K562 (cell line): ENCODE measurements around the gene FOXN3. TPM values are rescaled to one million over a fixed set of nuclear protein-coding genes. Genes with fewer than 3 reads are reported as not detected.

Experiments
- ATAC-seq: fragments of 200-7000 bp; cut with Tn5 transposase; 3 replicates; pipeline ENCODE4 v1.9.1; 2020; ENCODE audit warnings: moderate library complexity
- BruUV-seq: library from RNA; stranded (reverse); fragments of 400-500 nt; replicated peaks from 2 replicates; lab custom pipeline; 2021; lab: Mats Ljungman, UMichigan
- CTCF ChIA-PET: fragments of 300-600 bp; formaldehyde crosslinking; extraction: SDS; loops from one replicate; lab custom pipeline; 2021; ENCODE audit warnings: low intra/inter-chr PET ratio; lab: Yijun Ruan, JAX
- POLR2A ChIA-PET: fragments of 300-600, 350-650 bp; sonication (Branson Sonifier 250); formaldehyde crosslinking; extraction: SDS; loops from one replicate; lab custom pipeline; 2021; ENCODE audit warnings: antibody characterized with exemption, inconsistent platforms; lab: Yijun Ruan, JAX
- DNase-seq, 4 experiments: peaks; one replicate each; pipeline versions ENCODE4 v3.0.0 to v3.0.0-alpha.2; 2011 to 2018; ENCODE audit warnings: low spot score in 3 of 4, mixed read lengths in 3 of 4; ENCODE audit errors: extremely low read depth in 1 of 4
- FAIRE-seq: peaks from 2 replicates; lab custom pipeline; 2011; peaks lifted over from hg19 to GRCh38; lab: Jason Lieb, UNC
- H2AFZ ChIP-seq: 2 replicates; pipeline ENCODE4 v1.6.0; 2011; ENCODE audit warnings: low read depth, low read length, control low read depth, inconsistent platforms
- H3K27ac ChIP-seq: fragments of 200-600 bp; 3 replicates; pipeline ENCODE4 v1.8.0; 2011; ENCODE audit warnings: low read depth, mild to moderate bottlenecking, control low read depth, inconsistent platforms, low read length, moderate library complexity, mixed read lengths; ENCODE audit errors: extremely low read depth
- H3K27me3 ChIP-seq, 2 experiments: fragments of 300-600 bp in 1 of 2; 2 replicates in 1 of 2; 3 replicates in 1 of 2; pipeline versions ENCODE4 v1.6.0 to v1.8.0; 2011; ENCODE audit warnings: inconsistent platforms in 2 of 2, low read length in 2 of 2, mild to moderate bottlenecking in 1 of 2, mixed read lengths in 1 of 2, moderate library complexity in 1 of 2; ENCODE audit not compliant: control insufficient read depth in 2 of 2, insufficient read depth in 2 of 2
- H3K36me3 ChIP-seq: fragments of 300-600 bp; 3 replicates; pipeline ENCODE4 v1.8.0; 2011; ENCODE audit warnings: mild to moderate bottlenecking, low read length, inconsistent platforms; ENCODE audit not compliant: control insufficient read depth, insufficient read depth
- H3K4me1 ChIP-seq, 2 experiments: fragments of 200-600 bp in 1 of 2; replicated peaks in 1 of 2; 2 replicates in 1 of 2; 3 replicates in 1 of 2; pipeline versions ENCODE4 v1.5.1 to v1.8.0; 2011; ENCODE audit warnings: inconsistent platforms in 2 of 2, low read length in 2 of 2, mild to moderate bottlenecking in 1 of 2, mixed read lengths in 1 of 2, moderate library complexity in 1 of 2; ENCODE audit not compliant: control insufficient read depth in 2 of 2, insufficient read depth in 2 of 2
- H3K4me2 ChIP-seq: 2 replicates; pipeline ENCODE4 v1.6.1; 2011; ENCODE audit warnings: low read length, control low read depth, inconsistent platforms, mixed read lengths; ENCODE audit not compliant: insufficient read depth
- H3K4me3 ChIP-seq: fragments of 200-600 bp; sonication (generic), shearing (Covaris generic); 2 replicates; pipeline ENCODE4 v1.5.1; 2016; ENCODE audit warnings: control low read depth, inconsistent platforms
- H3K79me2 ChIP-seq: fragments of 200-600 bp; 3 replicates; pipeline ENCODE4 v1.8.0; 2011; ENCODE audit warnings: low read length, inconsistent platforms; ENCODE audit not compliant: control insufficient read depth, insufficient read depth
- H3K9ac ChIP-seq, 2 experiments: 2 replicates each; pipeline versions ENCODE4 v1.6.0 to v1.6.1; 2011; ENCODE audit warnings: low read depth in 2 of 2, low read length in 2 of 2, control low read depth in 1 of 2, inconsistent platforms in 1 of 2, mild to moderate bottlenecking in 1 of 2, mixed read lengths in 1 of 2; ENCODE audit not compliant: insufficient read depth in 1 of 2
- H3K9me1 ChIP-seq: one replicate; pipeline ENCODE4 v1.6.0; 2011; ENCODE audit warnings: inconsistent platforms, mild to moderate bottlenecking, low read length, moderate library complexity; ENCODE audit not compliant: control insufficient read depth, insufficient read depth
- H3K9me3 ChIP-seq: replicated peaks from 2 replicates; pipeline ENCODE4 v1.5.1; 2011; ENCODE audit warnings: low read depth, low read length, inconsistent platforms; ENCODE audit not compliant: control insufficient read depth, insufficient read depth
- H4K20me1 ChIP-seq: replicated peaks from 2 replicates; pipeline ENCODE4 v1.6.1; 2011; ENCODE audit warnings: low read length, inconsistent platforms, mixed read lengths; ENCODE audit not compliant: control insufficient read depth, insufficient read depth
- WGBS: fragments of 100-300 bp; shearing (Covaris generic); methylation state at CpG from one replicate; pipeline ENCODE4 v1.1.6; 2016; ENCODE audit warnings: low coverage, mixed read lengths; ENCODE audit not compliant: insufficient coverage; ENCODE audit errors: missing lambda C conversion rate; 5-methylcytosine and 5-hydroxymethylcytosine counted together
- in situ Hi-C: fragments of 300-500 bp; cut with MboI; formaldehyde crosslinking; loops from 4 replicates; pipeline ENCODE4 v1.15.0; 2018; ENCODE audit warnings: inconsistent platforms, mixed read lengths
- intact Hi-C: fragments of 100-400 bp; cut with micrococcal nuclease; formaldehyde crosslinking; loops from 2 replicates; pipeline ENCODE4 v1.14.2; 2022
- polyA plus RNA-seq, 8 experiments: library from polyadenylated mRNA; depleted of rRNA in 4 of 8; stranded (reverse) in 5 of 8; unstranded in 3 of 8; fragments of >200 nt; fragmentation: Nextera tagmentation in 2 of 8; fragmentation: Illumina TruSeq in 1 of 8; extraction: Ambion mirVana in 2 of 8; extraction: Trizol in 1 of 8; gene quantifications; 2 replicates each; pipeline versions ENCODE4 v1.2.1 to v1.2.3, GENCODE V29; 2011 to 2014; ENCODE audit warnings: inconsistent platforms in 1 of 8, missing spikeins in 1 of 8
- total RNA-seq, 7 experiments: library from RNA; depleted of rRNA in 6 of 7; stranded (reverse); fragments of >200 nt in 6 of 7; fragmentation: Illumina TruSeq in 2 of 7; extraction: Trizol in 2 of 7; gene quantifications; 2 replicates each; pipeline versions ENCODE4 v1.2.1 to v1.2.3, GENCODE V29; 2011 to 2021; ENCODE audit warnings: low replicate concordance in 1 of 7
- TF ChIP-seq, protein P1 (sequence below), 2 experiments: fragments of 450-650 bp; IDR thresholded peaks; 2 replicates each; pipeline ENCODE4 v1.6.1; 2018; ENCODE audit warnings: mild to moderate bottlenecking in 2 of 2, low read depth in 1 of 2; ENCODE audit not compliant: partially characterized antibody in 2 of 2

Gene FOXN3
- total and polyA plus RNA-seq, 9 of the 15 experiments (the other 6 are each of a cell fraction or from before 2014, with no cell fraction given) = 0.07 to 1.3 (median 0.40) TPM

DNA sequence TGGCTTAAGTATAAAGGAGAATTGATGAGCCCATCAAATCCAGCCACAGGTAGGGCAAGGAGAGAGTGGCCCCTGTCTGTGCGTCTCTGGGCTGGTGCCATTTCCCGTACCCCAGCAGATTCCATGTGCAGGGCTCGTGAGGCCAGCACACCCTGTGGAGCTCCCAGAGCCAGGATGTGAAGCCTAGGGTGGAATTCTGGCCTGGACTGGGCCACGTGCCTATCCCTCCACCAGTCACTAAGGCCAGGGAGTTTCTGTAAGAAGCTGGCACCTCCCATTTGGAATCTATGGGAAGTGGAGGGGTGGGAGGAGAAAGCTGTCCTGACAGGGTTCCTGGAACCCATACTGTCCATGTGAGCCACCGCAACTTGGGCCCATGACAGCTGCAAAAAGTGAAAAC is 148.5 kb downstream of the FOXN3 start:
- POLR2A ChIA-PET = no interaction called here
- Histone ChIP-seq H4K20me1 (no peaks in the 10 kb centered on the region), H3K4me1 (no peaks in the 10 kb centered on the region), H3K9ac (no peak overlapping the region), H3K36me3 (no peaks in the 10 kb centered on the region), H2AFZ (no peak overlapping the region), H3K27ac (no peak overlapping the region), H3K27me3 (peaks cover 0 to 4% of the 10 kb centered on the region in 2 experiments; a peak in 2 of 5 replicates), H3K4me2 (no peak overlapping the region), H3K9me1 (no peaks in the 10 kb centered on the region), H3K9me3 (no peaks in the 10 kb centered on the region), H3K4me3 (no peak overlapping the region), H3K79me2 (no peaks in the 10 kb centered on the region)
- BruUV-seq = no TSS peak
- DNase-seq (no peak), ATAC-seq (no peak), FAIRE-seq (no peak)
- in situ Hi-C loops (no loop called here), intact Hi-C loops (no loop called here)
- TF ChIP-seq, protein P1, sequence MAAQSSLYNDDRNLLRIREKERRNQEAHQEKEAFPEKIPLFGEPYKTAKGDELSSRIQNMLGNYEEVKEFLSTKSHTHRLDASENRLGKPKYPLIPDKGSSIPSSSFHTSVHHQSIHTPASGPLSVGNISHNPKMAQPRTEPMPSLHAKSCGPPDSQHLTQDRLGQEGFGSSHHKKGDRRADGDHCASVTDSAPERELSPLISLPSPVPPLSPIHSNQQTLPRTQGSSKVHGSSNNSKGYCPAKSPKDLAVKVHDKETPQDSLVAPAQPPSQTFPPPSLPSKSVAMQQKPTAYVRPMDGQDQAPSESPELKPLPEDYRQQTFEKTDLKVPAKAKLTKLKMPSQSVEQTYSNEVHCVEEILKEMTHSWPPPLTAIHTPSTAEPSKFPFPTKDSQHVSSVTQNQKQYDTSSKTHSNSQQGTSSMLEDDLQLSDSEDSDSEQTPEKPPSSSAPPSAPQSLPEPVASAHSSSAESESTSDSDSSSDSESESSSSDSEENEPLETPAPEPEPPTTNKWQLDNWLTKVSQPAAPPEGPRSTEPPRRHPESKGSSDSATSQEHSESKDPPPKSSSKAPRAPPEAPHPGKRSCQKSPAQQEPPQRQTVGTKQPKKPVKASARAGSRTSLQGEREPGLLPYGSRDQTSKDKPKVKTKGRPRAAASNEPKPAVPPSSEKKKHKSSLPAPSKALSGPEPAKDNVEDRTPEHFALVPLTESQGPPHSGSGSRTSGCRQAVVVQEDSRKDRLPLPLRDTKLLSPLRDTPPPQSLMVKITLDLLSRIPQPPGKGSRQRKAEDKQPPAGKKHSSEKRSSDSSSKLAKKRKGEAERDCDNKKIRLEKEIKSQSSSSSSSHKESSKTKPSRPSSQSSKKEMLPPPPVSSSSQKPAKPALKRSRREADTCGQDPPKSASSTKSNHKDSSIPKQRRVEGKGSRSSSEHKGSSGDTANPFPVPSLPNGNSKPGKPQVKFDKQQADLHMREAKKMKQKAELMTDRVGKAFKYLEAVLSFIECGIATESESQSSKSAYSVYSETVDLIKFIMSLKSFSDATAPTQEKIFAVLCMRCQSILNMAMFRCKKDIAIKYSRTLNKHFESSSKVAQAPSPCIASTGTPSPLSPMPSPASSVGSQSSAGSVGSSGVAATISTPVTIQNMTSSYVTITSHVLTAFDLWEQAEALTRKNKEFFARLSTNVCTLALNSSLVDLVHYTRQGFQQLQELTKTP (IDR thresholded peaks at IDR 0.05; ENCODE audit: low read depth in 1 of 2, partially characterized antibody in 2 of 2) = no peak
- 4% methylated on average over 4 of the region's 5 CpGs for WGBS
- CTCF ChIA-PET = no interaction called here
